GM19025 (cell line): Measurements from ENCODE around the gene EFCAB7.

Experiments used
- ATAC-seq: cut with Tn5 transposase; IDR thresholded peaks from one replicate; pipeline ENCODE4 v1.9.1; 2021; ENCODE audit warnings: mild to moderate bottlenecking, low read depth, moderate library complexity; ENCODE audit not compliant: unreplicated experiment

The EFCAB7 gene, protein sequence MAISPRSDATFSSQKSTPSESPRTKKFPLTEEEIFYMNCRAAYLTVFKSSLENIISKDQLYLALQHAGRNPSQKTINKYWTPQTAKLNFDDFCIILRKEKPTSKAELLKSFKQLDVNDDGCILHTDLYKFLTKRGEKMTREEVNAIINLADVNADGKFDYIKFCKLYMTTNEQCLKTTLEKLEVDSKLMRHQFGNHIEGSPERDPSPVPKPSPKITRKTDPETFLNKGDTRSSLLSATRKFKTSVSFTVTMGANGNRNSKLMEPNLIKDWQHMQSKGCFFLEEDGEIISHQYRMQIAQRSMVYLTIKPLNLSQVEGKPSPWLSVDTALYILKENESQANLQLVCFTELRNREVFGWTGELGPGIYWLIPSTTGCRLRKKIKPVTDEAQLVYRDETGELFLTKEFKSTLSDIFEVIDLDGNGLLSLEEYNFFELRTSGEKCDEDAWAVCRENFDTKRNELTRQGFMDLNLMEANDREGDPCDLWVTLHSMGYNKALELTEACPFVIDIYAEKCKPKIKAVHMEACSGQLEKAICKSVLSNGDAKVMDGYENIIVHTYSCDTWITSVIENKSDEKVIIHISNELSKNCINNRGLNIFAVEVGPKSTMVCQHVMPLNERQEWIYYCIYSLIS

DNA sequence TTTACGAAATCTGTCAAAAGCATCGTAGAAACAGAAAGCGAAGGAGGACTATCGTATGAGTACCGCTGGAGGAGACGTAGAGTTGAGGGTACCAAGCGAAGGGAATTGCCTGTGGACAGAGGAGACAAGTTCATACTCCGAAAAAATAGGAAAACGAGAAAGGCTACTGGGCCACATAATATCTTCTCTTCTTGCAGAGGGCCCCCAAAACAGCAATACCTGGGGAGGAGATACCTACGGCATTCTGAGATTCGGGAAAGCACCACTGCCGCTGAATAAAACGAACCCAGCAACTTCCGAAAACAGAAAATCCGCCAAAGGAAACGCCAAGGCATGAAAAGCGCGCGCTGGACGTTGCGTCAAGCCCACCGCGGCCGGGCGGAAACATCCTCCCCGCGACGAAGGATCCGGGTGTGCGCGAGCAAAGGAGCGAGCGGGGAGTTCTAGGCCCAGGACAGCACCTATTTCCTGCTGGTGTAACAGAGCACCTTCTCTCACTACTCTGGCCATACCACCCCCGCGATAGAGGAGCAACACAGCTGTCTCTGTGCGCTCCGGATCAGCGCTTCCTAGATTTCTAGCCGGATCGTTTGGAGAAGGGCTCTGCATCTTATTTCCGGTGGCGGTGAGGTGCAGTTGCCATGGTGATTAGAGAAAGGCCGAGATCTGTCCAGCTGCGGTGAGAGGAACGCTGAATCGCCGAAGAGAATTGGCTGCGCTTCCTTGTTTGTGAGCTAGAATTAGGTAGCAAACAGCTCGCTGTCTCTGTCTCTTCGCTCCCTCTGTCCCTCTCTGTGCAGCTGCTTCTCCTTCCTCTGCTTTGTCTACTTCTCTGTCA lies at the start of gene EFCAB7, which contains the start of gene ITGB3BP:
Gene EFCAB7 (plus strand): TSS at position 635 of the 838 bp plus-strand sequence. CDS start 2,048 bp downstream, outside the sequence.
Gene ITGB3BP (minus strand): TSS at position 335 of the 838 bp plus-strand sequence. CDS start 92 bp downstream, at position 243.
- ATAC-seq = peak; percentile 92

DNA sequence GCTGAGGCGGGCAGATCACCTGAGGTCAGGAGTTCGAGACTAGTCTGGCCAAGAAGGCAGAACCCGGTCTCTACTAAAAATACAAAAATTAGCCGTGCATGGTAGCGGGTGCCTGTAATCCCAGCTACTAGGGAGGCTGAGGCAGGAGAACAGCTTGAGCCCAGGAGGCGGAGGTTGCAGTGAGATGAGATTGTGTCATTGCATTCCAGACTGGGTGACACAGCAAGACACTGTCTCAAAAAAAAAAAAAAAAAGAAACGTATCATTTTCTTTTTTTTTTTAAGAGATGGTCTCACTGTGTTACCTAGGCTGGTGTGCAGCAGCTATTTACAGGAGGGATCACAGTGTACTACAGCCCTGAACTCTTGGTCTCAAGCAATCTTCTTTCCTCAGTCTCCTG lies 47.6 kb upstream of the EFCAB7 start:
- ATAC-seq = no peak

DNA sequence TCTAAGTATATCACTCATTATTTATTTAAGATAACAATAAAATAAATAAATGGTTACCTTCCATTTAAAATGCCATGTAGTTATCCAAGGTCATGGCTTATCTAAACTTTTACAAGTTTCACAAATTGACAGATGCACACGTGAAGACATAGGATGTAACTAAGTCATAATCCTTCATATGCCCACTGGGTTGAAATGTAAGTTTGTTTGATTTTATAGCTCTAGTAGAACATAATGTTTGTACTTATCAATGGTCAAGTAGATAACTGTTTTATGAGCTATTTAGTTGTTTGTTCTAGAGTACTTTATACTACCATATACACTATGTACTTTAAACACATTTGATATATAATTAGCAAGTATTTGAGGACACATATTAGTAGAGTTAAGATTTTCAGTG lies 43.3 kb upstream of the EFCAB7 start:
- no peak for ATAC-seq

DNA sequence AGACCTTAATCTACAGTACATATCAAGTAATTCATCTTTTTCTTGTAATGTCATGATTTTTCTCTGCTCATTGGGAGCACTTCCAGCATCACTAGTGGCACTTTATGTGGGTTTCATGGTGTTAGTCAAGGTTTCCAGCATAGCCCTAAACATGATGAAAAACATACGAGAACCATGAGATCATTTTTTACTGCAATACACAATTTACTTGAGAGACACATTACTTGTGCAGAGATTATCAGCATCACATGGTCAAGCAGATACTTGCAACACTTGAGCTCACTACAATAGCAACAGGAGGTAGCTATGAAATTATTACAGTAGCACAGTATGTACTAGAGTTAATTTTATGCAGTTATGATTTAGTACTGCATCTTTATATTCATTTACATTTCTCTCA lies 36.7 kb upstream of the EFCAB7 start:
- no peak for ATAC-seq

DNA sequence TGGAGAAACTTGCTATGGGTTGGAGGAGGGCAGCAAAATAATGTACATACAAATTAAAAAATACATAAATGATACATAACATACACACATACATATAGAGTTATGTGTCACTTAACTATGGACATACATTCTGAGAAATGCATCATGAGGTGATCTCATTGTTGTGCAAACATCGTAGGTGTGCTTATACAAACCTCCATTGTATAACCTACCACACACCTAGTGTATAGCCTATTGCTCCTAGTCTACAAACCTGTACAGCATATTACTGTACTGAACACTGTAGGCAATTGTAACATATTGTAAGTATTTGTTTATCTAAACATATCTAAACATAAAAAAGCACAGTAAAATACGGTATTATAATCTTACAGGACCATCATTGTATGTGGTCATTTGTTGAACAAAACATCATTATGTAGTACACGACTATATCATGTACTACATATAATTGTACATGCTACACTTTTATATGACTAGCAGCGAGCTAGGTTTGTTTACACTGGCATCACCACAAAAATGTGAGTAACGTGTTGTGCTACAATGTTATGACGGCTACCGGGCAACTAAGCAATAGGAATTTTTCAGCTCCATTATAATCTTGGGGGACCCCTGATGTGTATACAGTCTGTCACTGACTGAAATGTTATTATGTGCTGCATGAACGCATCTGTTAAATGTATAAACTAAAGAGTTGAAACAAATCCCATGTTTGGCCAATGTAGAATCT lies 35.8 kb upstream of the EFCAB7 start:
- no peak for ATAC-seq

DNA sequence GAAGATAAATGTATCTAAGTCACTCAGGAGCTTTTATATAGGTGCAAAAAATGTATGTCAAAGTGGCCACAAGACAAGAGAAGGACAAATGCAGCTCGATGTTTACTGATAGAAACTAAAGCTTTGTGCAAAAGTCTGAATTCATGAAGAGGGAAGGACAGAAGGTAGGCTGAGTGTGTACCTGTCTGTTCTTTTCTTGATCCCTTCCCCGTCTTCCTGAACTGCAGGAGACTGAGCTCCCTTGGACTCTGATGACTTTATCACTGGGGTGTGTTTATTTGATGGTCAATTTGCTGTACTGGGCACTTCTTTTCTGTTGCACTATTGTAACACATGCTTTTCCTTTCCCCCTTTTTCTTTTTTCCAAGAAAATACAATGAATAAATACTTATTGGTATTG lies 25.7 kb upstream of the EFCAB7 start:
- ATAC-seq = no peak

DNA sequence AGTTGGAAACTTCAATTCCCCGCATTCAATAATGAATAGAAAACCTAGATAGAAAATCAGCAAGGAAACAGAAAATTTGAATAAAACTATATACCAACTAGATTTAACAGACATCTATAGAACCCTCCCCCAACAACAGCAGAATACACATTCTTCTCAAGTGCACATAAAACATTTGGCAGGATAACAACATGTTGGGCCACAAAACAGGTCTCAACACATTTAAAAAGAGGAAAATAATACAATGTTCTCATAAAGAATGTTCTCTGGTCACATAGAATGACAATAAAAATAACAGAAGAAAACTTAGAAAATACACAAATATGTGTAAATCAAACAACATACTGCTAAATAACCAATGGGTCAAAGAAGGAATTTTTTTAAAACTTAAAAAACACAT lies 25.2 kb upstream of the EFCAB7 start:
- ATAC-seq = no peak

DNA sequence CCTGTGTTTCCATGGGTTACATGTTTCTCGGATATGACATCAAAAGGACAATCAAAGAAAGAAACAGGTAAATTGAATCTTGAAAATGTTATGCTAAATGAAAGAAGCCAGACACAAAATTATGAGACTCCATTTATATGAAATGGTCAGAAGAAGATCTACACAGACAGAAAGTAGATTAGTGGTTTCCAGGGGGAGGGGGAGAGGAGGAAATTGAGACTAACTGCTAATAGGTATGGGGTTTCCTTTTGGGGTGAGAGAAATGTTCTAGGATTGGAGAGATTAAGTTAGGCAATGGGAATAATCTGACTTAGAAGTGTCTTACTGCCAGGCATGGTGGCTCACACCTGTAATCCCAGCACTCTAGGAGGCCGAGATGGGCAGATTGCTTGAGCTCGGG lies 22.1 kb upstream of the EFCAB7 start:
- no peak for ATAC-seq

DNA sequence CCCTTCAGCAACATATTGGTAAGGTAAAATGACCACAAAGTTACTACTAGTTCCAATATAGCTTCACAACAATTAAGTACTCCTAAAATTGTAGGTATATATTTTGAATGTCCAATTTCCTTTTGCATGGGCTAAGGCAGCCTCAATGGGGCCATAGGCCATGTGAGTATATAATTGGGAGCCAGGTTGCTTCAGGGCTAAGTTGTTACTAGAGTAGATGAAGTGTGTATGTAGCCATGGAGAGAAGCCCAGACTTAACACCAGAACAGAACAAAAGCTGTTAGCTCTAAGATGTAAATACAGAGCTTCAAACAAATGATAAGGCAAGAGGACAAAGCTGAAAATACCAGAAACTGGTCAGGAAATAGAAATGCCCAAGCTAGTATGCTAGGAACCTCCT lies 16.5 kb upstream of the EFCAB7 start:
- ATAC-seq = no peak

DNA sequence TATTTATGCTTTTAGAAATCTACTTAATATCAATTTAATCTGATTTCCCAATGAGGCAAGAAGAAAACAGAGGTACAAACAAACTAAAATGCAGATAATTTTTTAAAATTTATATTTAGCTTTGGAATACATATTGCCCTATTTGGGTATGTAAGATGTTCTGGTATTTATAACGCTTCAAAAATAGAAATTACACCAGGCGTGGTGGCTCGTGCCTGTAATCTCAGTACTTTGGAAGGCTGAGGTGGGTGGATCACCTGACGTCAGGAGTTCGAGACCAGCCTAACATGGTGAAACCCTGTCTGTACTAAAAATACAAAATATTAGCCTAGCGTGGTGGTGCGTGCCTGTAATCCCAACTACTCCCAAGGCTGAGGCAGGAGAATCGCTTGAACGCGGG lies 13.6 kb upstream of the EFCAB7 start:
- no peak for ATAC-seq

DNA sequence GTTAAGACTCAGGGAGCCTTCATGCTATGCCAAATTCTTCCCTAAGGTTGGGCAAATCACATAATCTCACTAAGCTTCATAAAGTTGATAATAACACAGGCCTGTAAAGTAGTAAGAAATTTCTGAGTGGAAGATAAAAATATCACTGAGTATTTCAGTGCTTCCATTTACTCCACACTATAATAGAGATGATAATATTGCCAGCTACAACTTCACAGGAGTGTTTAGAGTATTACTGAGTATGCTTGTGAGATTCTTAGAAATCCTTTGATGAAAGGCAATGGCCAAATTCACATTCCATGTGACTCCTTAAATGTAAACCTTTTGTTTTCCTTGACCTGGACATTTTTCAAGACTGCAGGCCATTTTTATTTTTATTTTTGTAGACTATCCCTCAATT lies 10.7 kb upstream of the EFCAB7 start:
- no peak for ATAC-seq

DNA sequence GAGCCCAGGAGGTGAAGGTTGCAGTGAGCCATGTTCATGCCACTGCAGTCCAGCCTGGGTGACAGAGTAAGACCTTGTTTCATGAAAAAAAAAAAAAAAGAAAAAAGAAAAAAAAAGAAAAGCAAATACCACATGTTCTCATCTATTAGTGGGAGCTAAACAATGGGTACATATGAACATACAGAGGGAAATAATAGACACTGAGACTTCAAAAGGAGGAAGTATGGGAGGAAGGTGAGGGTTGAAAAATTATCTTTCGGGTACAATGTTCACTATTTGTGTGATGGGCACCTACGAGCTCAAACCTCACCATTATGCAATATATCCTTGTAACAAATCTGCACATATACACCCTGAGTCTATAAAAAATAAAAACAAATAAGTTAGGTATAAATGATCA lies 6.7 kb upstream of the EFCAB7 start:
- no peak for ATAC-seq

DNA sequence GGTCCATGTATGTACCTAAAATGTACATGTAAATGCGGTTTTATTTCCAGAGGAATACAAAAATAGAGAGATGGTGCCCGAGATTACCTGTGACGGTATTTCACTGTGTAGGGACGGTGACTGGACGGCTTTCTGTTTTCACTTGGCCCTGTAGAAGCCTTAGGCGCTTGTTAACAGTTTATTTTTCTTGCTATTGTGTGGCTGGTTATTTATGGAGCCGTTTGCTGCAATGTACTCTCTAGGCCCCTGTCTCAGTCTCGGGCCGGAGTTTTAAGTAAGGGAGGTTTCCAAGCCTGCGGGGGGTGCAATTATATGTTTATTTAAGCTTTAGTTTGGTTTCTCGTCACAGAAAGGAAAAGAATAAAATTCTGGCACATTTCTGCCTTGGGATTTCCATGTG lies 413 bp downstream of the EFCAB7 start:
- peak; percentile 2 for ATAC-seq

DNA sequence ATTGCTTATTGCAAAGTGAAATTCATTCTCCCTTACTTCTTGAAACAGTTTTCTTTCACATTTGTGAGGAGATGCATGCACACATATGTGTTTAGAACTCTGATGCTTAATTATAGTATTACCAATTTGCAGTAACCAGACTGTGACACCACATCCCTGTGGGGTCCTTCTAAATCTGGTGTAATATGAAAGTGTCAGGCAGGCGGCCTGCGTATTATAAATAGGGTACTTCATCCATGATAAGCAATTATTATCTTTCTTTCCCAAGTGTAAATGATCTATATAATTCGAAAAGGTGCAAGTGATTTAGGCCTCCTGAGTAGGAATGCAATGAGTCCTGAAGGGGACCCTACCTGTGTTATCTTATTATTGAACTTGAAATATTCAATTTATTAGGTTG lies 876 bp downstream of the EFCAB7 start:
- no peak for ATAC-seq

DNA sequence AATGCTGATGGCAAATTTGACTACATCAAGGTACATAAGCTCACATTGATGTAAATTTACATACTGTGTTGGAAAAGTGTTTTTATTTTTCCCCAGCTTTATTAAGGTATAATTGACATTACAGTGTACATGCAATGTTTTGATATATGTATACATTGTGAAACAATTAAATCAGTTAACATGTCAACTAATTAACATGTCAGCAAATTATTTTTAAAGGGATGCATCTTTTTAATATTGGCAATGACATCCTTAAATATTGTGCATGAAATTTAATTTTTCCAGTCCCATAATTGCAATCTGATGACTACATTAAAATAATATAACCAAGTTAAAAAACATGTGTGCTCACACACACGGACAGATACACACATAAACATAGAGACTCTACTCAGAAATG lies 9.4 kb downstream of the EFCAB7 start:
- no peak for ATAC-seq

DNA sequence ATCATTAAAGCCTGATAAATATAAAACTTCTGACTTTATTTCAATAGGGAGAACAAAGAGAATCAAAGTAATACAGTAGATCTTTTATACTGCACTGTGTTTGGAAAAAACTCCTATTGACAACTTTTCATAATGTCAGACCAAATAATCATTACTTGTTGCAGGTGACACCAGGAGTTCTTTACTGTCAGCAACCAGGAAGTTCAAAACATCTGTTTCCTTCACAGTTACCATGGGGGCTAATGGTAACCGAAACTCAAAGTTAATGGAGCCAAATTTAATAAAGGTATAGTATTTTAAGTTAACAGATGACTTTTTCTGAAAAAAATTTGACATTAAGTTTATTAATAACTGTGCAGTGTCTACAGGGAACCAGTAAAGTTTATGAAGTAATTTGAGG lies 10.6 kb downstream of the EFCAB7 start:
- ATAC-seq = no peak

DNA sequence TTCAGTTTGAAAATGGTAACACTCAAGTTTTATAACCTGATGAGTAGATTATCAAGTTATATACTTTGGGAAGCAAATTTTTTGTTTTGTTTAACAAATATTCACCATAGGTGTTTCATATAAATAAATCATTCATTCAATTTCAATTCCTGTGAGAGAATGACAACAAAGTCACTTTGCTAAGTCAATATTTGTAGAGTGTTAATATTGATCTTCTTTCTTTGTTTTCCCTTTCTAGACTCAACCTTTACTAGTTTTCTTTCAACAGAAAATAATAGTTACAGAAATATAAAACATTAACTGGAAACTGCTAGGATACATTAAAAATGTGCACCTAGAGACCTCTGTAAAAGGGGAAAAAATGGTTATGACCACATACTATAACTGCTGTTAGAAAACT lies 11.1 kb downstream of the EFCAB7 start:
- no peak for ATAC-seq

DNA sequence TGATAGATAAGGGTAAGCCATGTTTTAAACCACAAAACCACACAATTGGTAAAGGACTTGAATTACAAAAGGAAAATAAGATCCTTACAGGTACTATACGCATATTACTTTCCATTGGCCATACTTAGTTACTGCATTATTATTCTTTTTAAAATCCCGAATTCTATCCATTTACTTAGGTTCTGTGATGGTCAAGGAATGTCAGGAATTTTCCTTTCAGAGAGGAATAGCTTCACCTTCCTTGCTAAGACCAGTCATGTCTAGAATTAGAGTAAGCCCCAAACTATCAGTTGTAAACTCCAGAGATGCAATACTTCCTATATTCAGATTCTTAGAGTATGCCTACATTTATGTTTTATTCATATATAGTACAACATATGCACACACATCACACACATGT lies 13.7 kb downstream of the EFCAB7 start:
- no peak for ATAC-seq

DNA sequence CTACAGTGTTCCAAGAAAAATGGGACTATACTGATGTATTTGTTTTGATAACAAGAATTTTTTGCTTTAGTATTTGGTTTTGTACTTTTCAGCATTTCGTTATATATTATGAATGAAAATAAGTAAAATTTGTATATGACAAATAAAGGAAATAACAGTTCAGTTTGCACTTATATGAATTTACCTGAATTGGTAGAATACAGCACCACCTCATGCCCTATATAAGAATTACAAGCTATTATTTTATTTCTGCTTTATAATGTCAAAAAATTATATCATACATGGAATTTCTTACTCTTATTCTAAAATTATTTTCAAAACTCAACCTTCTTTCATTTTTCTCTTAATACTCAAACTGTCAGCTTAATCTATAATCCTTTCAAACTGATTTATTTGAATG lies 14.6 kb downstream of the EFCAB7 start:
- no peak for ATAC-seq

DNA sequence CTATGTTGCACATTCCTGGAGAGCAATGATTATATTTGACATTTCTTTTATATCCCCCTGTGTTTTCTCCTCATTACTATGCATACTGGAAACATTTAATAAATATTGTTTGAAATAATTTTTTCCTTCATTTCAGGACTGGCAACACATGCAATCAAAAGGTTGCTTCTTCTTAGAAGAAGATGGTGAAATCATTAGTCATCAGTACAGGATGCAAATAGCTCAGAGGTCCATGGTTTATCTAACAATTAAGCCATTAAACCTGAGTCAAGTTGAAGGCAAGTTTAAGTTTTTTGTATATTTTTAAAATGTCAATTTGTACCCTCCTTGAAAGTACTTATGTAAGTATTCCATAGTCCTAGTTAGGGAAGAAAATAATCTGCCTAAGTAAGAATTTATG lies 22.5 kb downstream of the EFCAB7 start:
- ATAC-seq = no peak
